ENCODE measurements around the gene RNF34.
"Not testable (repeated sequence)": the region's sequence is repeated elsewhere in the genome, so short reads cannot be mapped to it uniquely, and the experiment has no call there.

RNF34 gene

GRCh38 chr12:121383601-121384021, 16.3 kb upstream of the RNF34 start:
- no peaks in the 10 kb centered on the region for H3K9me3 ChIP-seq (ENCODE audit: severe bottlenecking)
- no peak overlapping the region for H3K4me3 ChIP-seq (ENCODE audit: low read depth, low read length)
- H3K36me3 ChIP-seq: no peaks in the 10 kb centered on the region
- no peak for DNase-seq
- TF ChIP-seq CTCF (IDR thresholded peaks at IDR 0.05; ENCODE audit: low read depth, low read length): 0 out of 2 replicates have a peak, but pooled peaks have one; percentile 26
- no peaks in the 10 kb centered on the region for H3K27me3 ChIP-seq (ENCODE audit: insufficient read depth, low read depth, severe bottlenecking)
- no peak overlapping the region for H3K27ac ChIP-seq

- H3K36me3 ChIP-seq; H3K4me3 ChIP-seq (ENCODE audit: low read depth, low read length); DNase-seq; H3K9me3 ChIP-seq (ENCODE audit: severe bottlenecking); H3K27me3 ChIP-seq (ENCODE audit: insufficient read depth, low read depth, severe bottlenecking); H3K27ac ChIP-seq: not testable (repeated sequence)
These were observed 15.0 kb upstream of the RNF34 start for GRCh38 chr12:121384891-121385290.

GRCh38 chr12:121388421-121388981, 11.4 kb upstream of the RNF34 start:
- TF ChIP-seq CTCF (IDR thresholded peaks at IDR 0.05; ENCODE audit: low read depth, low read length): no peak
- Histone ChIP-seq H3K27ac (no peak overlapping the region), H3K27me3 (ENCODE audit: insufficient read depth, low read depth, severe bottlenecking) (no peaks in the 10 kb centered on the region), H3K36me3 (no peaks in the 10 kb centered on the region), H3K9me3 (ENCODE audit: severe bottlenecking) (no peaks in the 10 kb centered on the region), H3K4me3 (ENCODE audit: low read depth, low read length) (no peak overlapping the region)
- DNase-seq: no peak

GRCh38 chr12:121390856-121391255, 9.1 kb upstream of the RNF34 start:
- Histone ChIP-seq H3K27ac (no peak overlapping the region), H3K27me3 (ENCODE audit: insufficient read depth, low read depth, severe bottlenecking) (no peaks in the 10 kb centered on the region), H3K36me3 (no peaks in the 10 kb centered on the region), H3K9me3 (ENCODE audit: severe bottlenecking) (no peaks in the 10 kb centered on the region), H3K4me3 (ENCODE audit: low read depth, low read length) (no peak overlapping the region)
- DNase-seq: no peak
- TF ChIP-seq CTCF (IDR thresholded peaks at IDR 0.05; ENCODE audit: low read depth, low read length): no peak

GRCh38 chr12:121391619-121392324, 8.1 kb upstream of the RNF34 start:
- DNase-seq: no peak
- Histone ChIP-seq H3K27ac (no peak overlapping the region), H3K27me3 (ENCODE audit: insufficient read depth, low read depth, severe bottlenecking) (no peaks in the 10 kb centered on the region), H3K4me3 (ENCODE audit: low read depth, low read length) (no peak overlapping the region), H3K36me3 (no peaks in the 10 kb centered on the region), H3K9me3 (ENCODE audit: severe bottlenecking) (no peaks in the 10 kb centered on the region)
- TF ChIP-seq CTCF (IDR thresholded peaks at IDR 0.05; ENCODE audit: low read depth, low read length): no peak

- Histone ChIP-seq H3K4me3 (ENCODE audit: low read depth, low read length) (no peak overlapping the region), H3K9me3 (ENCODE audit: severe bottlenecking) (no peaks in the 10 kb centered on the region), H3K27me3 (ENCODE audit: insufficient read depth, low read depth, severe bottlenecking) (no peaks in the 10 kb centered on the region), H3K27ac (no peak overlapping the region), H3K36me3 (no peaks in the 10 kb centered on the region)
- DNase-seq: no peak
- no peak for TF ChIP-seq CTCF (IDR thresholded peaks at IDR 0.05; ENCODE audit: low read depth, low read length)
These were observed 7.6 kb upstream of the RNF34 start for GRCh38 chr12:121392325-121392716.
